H1 (cell line): ENCODE measurements around the gene RPTN. TPM values are rescaled to one million over a fixed set of nuclear protein-coding genes. Genes with fewer than 3 reads are reported as not detected.

Experiments used
- BCL11A ChIP-seq, 2 experiments: IDR thresholded peaks; one replicate each; pipeline ENCODE4 v1.6.1; 2011; ENCODE audit warnings: low read depth in 2 of 2, low read length in 2 of 2, mild to moderate bottlenecking in 2 of 2
- CHD2 ChIP-seq: IDR thresholded peaks from 2 replicates; pipeline ENCODE4 v1.6.1; 2012; ENCODE audit warnings: low read length, improper control_type of control experiment
- polyA plus RNA-seq, 7 experiments: library from polyadenylated mRNA; depleted of rRNA in 3 of 7; stranded (reverse) in 5 of 7; unstranded in 2 of 7; fragments of >200 nt in 5 of 7; fragments of 200-250 nt in 2 of 7; gene quantifications; 1 replicate in 5 of 7; 2 replicates in 1 of 7; 4 replicates in 1 of 7; pipeline versions ENCODE4 v1.2.1 to v1.2.3, GENCODE V29; 2011 to 2013; ENCODE audit warnings: missing spikeins in 2 of 7, mixed read lengths in 2 of 7
- total RNA-seq: library from RNA; stranded (reverse); fragmentation: NEBNext Ultra II Directional; extraction: Animal tissue kit (Norgen Biotek cat#: 25700); gene quantifications from 2 replicates; pipeline ENCODE4 v1.2.1, GENCODE V29; 2021
- TF ChIP-seq, protein P1 (sequence below): fragments of 300-600 bp; sonication (generic); IDR thresholded peaks from 2 replicates; pipeline ENCODE4 v1.7.1; 2012; ENCODE audit warnings: low read length, moderate library complexity, mild to moderate bottlenecking, inconsistent platforms; ENCODE audit not compliant: insufficient replicate concordance

Gene RPTN
- total and polyA plus RNA-seq, 2 of the 8 experiments (the other 6 are each of a cell fraction or from before 2014, with no cell fraction given): not detected

GRCh38 chr1:152168535-152168868, 9.5 kb upstream of the RPTN start (continued):
- TF ChIP-seq, protein P1, sequence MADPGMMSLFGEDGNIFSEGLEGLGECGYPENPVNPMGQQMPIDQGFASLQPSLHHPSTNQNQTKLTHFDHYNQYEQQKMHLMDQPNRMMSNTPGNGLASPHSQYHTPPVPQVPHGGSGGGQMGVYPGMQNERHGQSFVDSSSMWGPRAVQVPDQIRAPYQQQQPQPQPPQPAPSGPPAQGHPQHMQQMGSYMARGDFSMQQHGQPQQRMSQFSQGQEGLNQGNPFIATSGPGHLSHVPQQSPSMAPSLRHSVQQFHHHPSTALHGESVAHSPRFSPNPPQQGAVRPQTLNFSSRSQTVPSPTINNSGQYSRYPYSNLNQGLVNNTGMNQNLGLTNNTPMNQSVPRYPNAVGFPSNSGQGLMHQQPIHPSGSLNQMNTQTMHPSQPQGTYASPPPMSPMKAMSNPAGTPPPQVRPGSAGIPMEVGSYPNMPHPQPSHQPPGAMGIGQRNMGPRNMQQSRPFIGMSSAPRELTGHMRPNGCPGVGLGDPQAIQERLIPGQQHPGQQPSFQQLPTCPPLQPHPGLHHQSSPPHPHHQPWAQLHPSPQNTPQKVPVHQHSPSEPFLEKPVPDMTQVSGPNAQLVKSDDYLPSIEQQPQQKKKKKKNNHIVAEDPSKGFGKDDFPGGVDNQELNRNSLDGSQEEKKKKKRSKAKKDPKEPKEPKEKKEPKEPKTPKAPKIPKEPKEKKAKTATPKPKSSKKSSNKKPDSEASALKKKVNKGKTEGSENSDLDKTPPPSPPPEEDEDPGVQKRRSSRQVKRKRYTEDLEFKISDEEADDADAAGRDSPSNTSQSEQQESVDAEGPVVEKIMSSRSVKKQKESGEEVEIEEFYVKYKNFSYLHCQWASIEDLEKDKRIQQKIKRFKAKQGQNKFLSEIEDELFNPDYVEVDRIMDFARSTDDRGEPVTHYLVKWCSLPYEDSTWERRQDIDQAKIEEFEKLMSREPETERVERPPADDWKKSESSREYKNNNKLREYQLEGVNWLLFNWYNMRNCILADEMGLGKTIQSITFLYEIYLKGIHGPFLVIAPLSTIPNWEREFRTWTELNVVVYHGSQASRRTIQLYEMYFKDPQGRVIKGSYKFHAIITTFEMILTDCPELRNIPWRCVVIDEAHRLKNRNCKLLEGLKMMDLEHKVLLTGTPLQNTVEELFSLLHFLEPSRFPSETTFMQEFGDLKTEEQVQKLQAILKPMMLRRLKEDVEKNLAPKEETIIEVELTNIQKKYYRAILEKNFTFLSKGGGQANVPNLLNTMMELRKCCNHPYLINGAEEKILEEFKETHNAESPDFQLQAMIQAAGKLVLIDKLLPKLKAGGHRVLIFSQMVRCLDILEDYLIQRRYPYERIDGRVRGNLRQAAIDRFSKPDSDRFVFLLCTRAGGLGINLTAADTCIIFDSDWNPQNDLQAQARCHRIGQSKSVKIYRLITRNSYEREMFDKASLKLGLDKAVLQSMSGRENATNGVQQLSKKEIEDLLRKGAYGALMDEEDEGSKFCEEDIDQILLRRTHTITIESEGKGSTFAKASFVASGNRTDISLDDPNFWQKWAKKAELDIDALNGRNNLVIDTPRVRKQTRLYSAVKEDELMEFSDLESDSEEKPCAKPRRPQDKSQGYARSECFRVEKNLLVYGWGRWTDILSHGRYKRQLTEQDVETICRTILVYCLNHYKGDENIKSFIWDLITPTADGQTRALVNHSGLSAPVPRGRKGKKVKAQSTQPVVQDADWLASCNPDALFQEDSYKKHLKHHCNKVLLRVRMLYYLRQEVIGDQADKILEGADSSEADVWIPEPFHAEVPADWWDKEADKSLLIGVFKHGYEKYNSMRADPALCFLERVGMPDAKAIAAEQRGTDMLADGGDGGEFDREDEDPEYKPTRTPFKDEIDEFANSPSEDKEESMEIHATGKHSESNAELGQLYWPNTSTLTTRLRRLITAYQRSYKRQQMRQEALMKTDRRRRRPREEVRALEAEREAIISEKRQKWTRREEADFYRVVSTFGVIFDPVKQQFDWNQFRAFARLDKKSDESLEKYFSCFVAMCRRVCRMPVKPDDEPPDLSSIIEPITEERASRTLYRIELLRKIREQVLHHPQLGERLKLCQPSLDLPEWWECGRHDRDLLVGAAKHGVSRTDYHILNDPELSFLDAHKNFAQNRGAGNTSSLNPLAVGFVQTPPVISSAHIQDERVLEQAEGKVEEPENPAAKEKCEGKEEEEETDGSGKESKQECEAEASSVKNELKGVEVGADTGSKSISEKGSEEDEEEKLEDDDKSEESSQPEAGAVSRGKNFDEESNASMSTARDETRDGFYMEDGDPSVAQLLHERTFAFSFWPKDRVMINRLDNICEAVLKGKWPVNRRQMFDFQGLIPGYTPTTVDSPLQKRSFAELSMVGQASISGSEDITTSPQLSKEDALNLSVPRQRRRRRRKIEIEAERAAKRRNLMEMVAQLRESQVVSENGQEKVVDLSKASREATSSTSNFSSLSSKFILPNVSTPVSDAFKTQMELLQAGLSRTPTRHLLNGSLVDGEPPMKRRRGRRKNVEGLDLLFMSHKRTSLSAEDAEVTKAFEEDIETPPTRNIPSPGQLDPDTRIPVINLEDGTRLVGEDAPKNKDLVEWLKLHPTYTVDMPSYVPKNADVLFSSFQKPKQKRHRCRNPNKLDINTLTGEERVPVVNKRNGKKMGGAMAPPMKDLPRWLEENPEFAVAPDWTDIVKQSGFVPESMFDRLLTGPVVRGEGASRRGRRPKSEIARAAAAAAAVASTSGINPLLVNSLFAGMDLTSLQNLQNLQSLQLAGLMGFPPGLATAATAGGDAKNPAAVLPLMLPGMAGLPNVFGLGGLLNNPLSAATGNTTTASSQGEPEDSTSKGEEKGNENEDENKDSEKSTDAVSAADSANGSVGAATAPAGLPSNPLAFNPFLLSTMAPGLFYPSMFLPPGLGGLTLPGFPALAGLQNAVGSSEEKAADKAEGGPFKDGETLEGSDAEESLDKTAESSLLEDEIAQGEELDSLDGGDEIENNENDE: no peak
- TF ChIP-seq BCL11A (IDR thresholded peaks at IDR 0.05; ENCODE audit: low read depth in 2 of 2, low read length in 2 of 2) (no peak), CHD2 (no peak)
